Activated T-cell treated with anti-CD3 and anti-CD28 coated beads for 1 hour (primary cell): ENCODE data around the gene SPAAR.
"Not testable (repeated sequence)": the region's sequence is repeated elsewhere in the genome, so short reads cannot be mapped to it uniquely, and the experiment has no call there.

Experiments
- DNase-seq: peaks from one replicate; pipeline ENCODE4 v3.0.0-alpha.2; 2020; ENCODE audit warnings: low read depth

The SPAAR gene

GRCh38 chr9:35909274-35909673 lies at the start of gene SPAAR:
TSS of gene SPAAR (plus strand) at chr9:35909490. CDS start at chr9:35910464, 974 bp downstream.
- DNase-seq, result no peak

GRCh38 chr9:35859990-35860339 lies 49.3 kb upstream of the SPAAR start:
- no peak for DNase-seq

- no peak for DNase-seq
Measured at GRCh38 chr9:35861161-35861897, 48.0 kb upstream of the SPAAR start.

- DNase-seq, result no peak
Measured at GRCh38 chr9:35862328-35862727, 47.0 kb upstream of the SPAAR start.

- DNase-seq, result no peak
Measured at GRCh38 chr9:35863583-35863982, 45.7 kb upstream of the SPAAR start.

- DNase-seq, result no peak
Measured at GRCh38 chr9:35864695-35865255, 44.5 kb upstream of the SPAAR start.

GRCh38 chr9:35867538-35867937 lies 41.8 kb upstream of the SPAAR start:
- no peak for DNase-seq

GRCh38 chr9:35868933-35869332 lies 40.4 kb upstream of the SPAAR start:
- no peak for DNase-seq

GRCh38 chr9:35869621-35870216 lies 39.6 kb upstream of the SPAAR start:
- DNase-seq, result no peak

GRCh38 chr9:35870351-35870923 lies 38.9 kb upstream of the SPAAR start, which contains the start of gene OR13J1:
TSS of gene OR13J1 (minus strand) at chr9:35870401. CDS start at chr9:35870401, 0 bp downstream.
- no peak for DNase-seq

GRCh38 chr9:35871545-35871944 lies 37.7 kb upstream of the SPAAR start:
- DNase-seq, result no peak

- no peak for DNase-seq
Measured at GRCh38 chr9:35872505-35872904, 36.8 kb upstream of the SPAAR start.

- DNase-seq, result peak; percentile 89
Measured at GRCh38 chr9:35882263-35882848, 26.9 kb upstream of the SPAAR start.

- no peak for DNase-seq
Measured at GRCh38 chr9:35882996-35883395, 26.3 kb upstream of the SPAAR start.

GRCh38 chr9:35884908-35885307 lies 24.4 kb upstream of the SPAAR start:
- DNase-seq, result not testable (repeated sequence)

- DNase-seq, result no peak
Measured at GRCh38 chr9:35891646-35892045, 17.6 kb upstream of the SPAAR start.

- DNase-seq, result no peak
Measured at GRCh38 chr9:35892051-35892450, 17.2 kb upstream of the SPAAR start.

GRCh38 chr9:35896570-35896969 lies 12.7 kb upstream of the SPAAR start:
- DNase-seq, result no peak

- not testable (repeated sequence) for DNase-seq
Measured at GRCh38 chr9:35897376-35898099, 11.8 kb upstream of the SPAAR start.

GRCh38 chr9:35898337-35898736 lies 11.0 kb upstream of the SPAAR start:
- DNase-seq, result no peak

- DNase-seq, result no peak
Measured at GRCh38 chr9:35899021-35899420, 10.3 kb upstream of the SPAAR start.

GRCh38 chr9:35903049-35903448 lies 6.2 kb upstream of the SPAAR start:
- DNase-seq, result no peak
